HepG2 (cell line): ENCODE results near the gene SLC2A8. TPM values are rescaled to one million over a fixed set of nuclear protein-coding genes. Genes with fewer than 3 reads are reported as not detected.

Experiments
- ATAC-seq: fragments of 200-7000 bp; cut with Tn5 transposase; 3 replicates; pipeline ENCODE4 v1.9.1; 2020; ENCODE audit warnings: mild to moderate bottlenecking, moderate library complexity
- BruUV-seq: library from RNA; stranded (reverse); fragments of 400-500 nt; replicated peaks from 2 replicates; lab custom pipeline; 2021; lab: Mats Ljungman, UMichigan
- CTCF ChIA-PET: fragments of 300-600 bp; formaldehyde crosslinking; extraction: SDS; loops from one replicate; lab custom pipeline; 2021; ENCODE audit warnings: low total read pairs, inconsistent platforms, low intra/inter-chr PET ratio; lab: Yijun Ruan, JAX
- POLR2A ChIA-PET: fragments of 350-600 bp; sonication (Branson Sonifier 250); formaldehyde crosslinking; loops from one replicate; lab custom pipeline; 2020; ENCODE audit warnings: antibody characterized with exemption, inconsistent platforms; lab: Yijun Ruan, JAX
- DNase-seq: peaks from one replicate; pipeline ENCODE4 v3.0.0-alpha.2; 2015; ENCODE audit warnings: low spot score
- FAIRE-seq: peaks from 3 replicates; lab custom pipeline; 2011; peaks lifted over from hg19 to GRCh38; lab: Jason Lieb, UNC
- H2AFZ ChIP-seq: one replicate; pipeline ENCODE4 v1.6.1; 2011; ENCODE audit warnings: low read length, inconsistent platforms
- H3K27ac ChIP-seq: fragments of 300-600 bp; 3 replicates; pipeline ENCODE4 v1.8.0; 2011; ENCODE audit warnings: mixed run types, mild to moderate bottlenecking, mixed read lengths, low read length, inconsistent platforms; ENCODE audit not compliant: insufficient read depth; ENCODE audit errors: extremely low read length
- H3K27me3 ChIP-seq, 2 experiments: fragments of 200-600 bp in 1 of 2; 2 replicates in 1 of 2; 3 replicates in 1 of 2; pipeline versions ENCODE4 v1.6.0 to v1.8.0; 2011; ENCODE audit warnings: low read length in 2 of 2, mild to moderate bottlenecking in 2 of 2, moderate library complexity in 2 of 2, inconsistent platforms in 1 of 2; ENCODE audit not compliant: insufficient read depth in 2 of 2, control insufficient read depth in 1 of 2
- H3K36me3 ChIP-seq, 2 experiments: fragments of 200-600 bp in 1 of 2; replicated peaks in 1 of 2; 2 replicates in 1 of 2; 3 replicates in 1 of 2; pipeline versions ENCODE4 v1.5.1 to v1.8.0; 2011; ENCODE audit warnings: low read length in 2 of 2, inconsistent platforms in 1 of 2; ENCODE audit not compliant: insufficient read depth in 2 of 2, control insufficient read depth in 1 of 2
- H3K4me1 ChIP-seq: 2 replicates; pipeline ENCODE4 v1.5.1; 2012; ENCODE audit warnings: low read length, inconsistent platforms; ENCODE audit not compliant: insufficient read depth
- H3K4me2 ChIP-seq: 2 replicates; pipeline ENCODE4 v1.6.0; 2011; ENCODE audit warnings: low read depth, low read length, inconsistent platforms
- H3K4me3 ChIP-seq, 3 experiments: fragments of 200-600 bp in 1 of 3; sonication (generic), shearing (Covaris generic) in 1 of 3; replicated peaks in 1 of 3; 2 replicates each; pipeline ENCODE4 v1.5.1; 2011 to 2016; ENCODE audit warnings: low read length in 3 of 3, inconsistent platforms in 2 of 3, low read depth in 2 of 3, mild to moderate bottlenecking in 2 of 3, control low read depth in 1 of 3, mixed read lengths in 1 of 3; ENCODE audit not compliant: insufficient read depth in 1 of 3
- H3K79me2 ChIP-seq: one replicate; pipeline ENCODE4 v1.6.1; 2011; ENCODE audit warnings: low read length, inconsistent platforms; ENCODE audit not compliant: insufficient read depth
- H3K9ac ChIP-seq: 2 replicates; pipeline ENCODE4 v1.6.0; 2011; ENCODE audit warnings: mild to moderate bottlenecking, low read depth, low read length, inconsistent platforms; ENCODE audit not compliant: insufficient read depth
- H3K9me3 ChIP-seq: 2 replicates; pipeline ENCODE4 v1.5.1; 2012; ENCODE audit warnings: mild to moderate bottlenecking, low read length
- H4K20me1 ChIP-seq: 2 replicates; pipeline ENCODE4 v1.6.0; 2011; ENCODE audit warnings: inconsistent platforms, mild to moderate bottlenecking, low read length, moderate library complexity; ENCODE audit not compliant: insufficient read depth
- AKAP8 ChIP-seq: sonication (generic); formaldehyde crosslinking; IDR thresholded peaks from 2 replicates; pipeline ENCODE4 v1.5.1; 2020; ENCODE audit warnings: mild to moderate bottlenecking, missing genetic modification reagents
- CCAR2 ChIP-seq: fragments of 200-400 bp; formaldehyde crosslinking; optimal IDR thresholded peaks from 2 replicates; pipeline ENCODE3; 2018; ENCODE audit warnings: low read depth, mild to moderate bottlenecking, low read length, moderate library complexity
- E2F5 ChIP-seq: sonication (generic); formaldehyde crosslinking; conservative IDR thresholded peaks from 2 replicates; pipeline ENCODE4 v1.4.0; 2020; ENCODE audit warnings: missing genetic modification reagents
- GPBP1L1 ChIP-seq: sonication (generic); formaldehyde crosslinking; IDR thresholded peaks from 2 replicates; pipeline ENCODE4 v1.5.0; 2020; ENCODE audit warnings: mild to moderate bottlenecking, missing genetic modification reagents
- GTF2F1 ChIP-seq: fragments of 150-350 bp; IDR thresholded peaks from 2 replicates; pipeline ENCODE4 v1.6.1; 2014; ENCODE audit warnings: low read length
- HIVEP1 ChIP-seq: sonication (generic); formaldehyde crosslinking; IDR thresholded peaks from 2 replicates; pipeline ENCODE4 v1.4.0; 2020; ENCODE audit warnings: mild to moderate bottlenecking, missing genetic modification reagents
- MAFF ChIP-seq: IDR thresholded peaks from 2 replicates; pipeline ENCODE4 v1.6.1; 2011; ENCODE audit warnings: low read depth, low read length, improper control_type of control experiment
- MLXIP ChIP-seq: sonication (generic); formaldehyde crosslinking; IDR thresholded peaks from 2 replicates; pipeline ENCODE4 v1.9.0; 2021; ENCODE audit warnings: missing genetic modification reagents, borderline replicate concordance
- MTERF4 ChIP-seq: sonication (generic); formaldehyde crosslinking; IDR thresholded peaks from 2 replicates; pipeline ENCODE4 v1.8.0; 2023; ENCODE audit warnings: mild to moderate bottlenecking, missing genetic modification reagents
- RFX3 ChIP-seq: IDR thresholded peaks from 2 replicates; pipeline ENCODE4 v1.6.1; 2016; ENCODE audit warnings: missing biosample characterization, missing genetic modification reagents
- SIX1 ChIP-seq: sonication (generic); formaldehyde crosslinking; IDR thresholded peaks from 2 replicates; pipeline ENCODE4 v1.4.0; 2020; ENCODE audit warnings: missing genetic modification reagents, borderline replicate concordance
- TBX3 ChIP-seq: fragments of 450-650 bp; IDR thresholded peaks from 2 replicates; pipeline ENCODE4 v1.6.1; 2017; ENCODE audit warnings: antibody characterized with exemption, mild to moderate bottlenecking, inconsistent platforms, borderline replicate concordance
- ZBTB4 ChIP-seq: sonication (generic); formaldehyde crosslinking; IDR thresholded peaks from 2 replicates; pipeline ENCODE4 v1.4.0; 2020; ENCODE audit warnings: missing genetic modification reagents, mild to moderate bottlenecking, borderline replicate concordance
- ZNF232 ChIP-seq: sonication (generic); formaldehyde crosslinking; IDR thresholded peaks from 2 replicates; pipeline ENCODE4 v1.4.0; 2020; ENCODE audit warnings: missing genetic modification reagents, borderline replicate concordance
- ZNF432 ChIP-seq: sonication (generic); formaldehyde crosslinking; IDR thresholded peaks from 2 replicates; pipeline ENCODE4 v1.5.0; 2020; ENCODE audit warnings: missing genetic modification reagents, mild to moderate bottlenecking, borderline replicate concordance
- WGBS: methylation state at CpG from one replicate; pipeline ENCODE4 v1.1.6; 2017; ENCODE audit warnings: low lambda C conversion rate; 5-methylcytosine and 5-hydroxymethylcytosine counted together
- in situ Hi-C: cut with HindIII; loops from 2 replicates; pipeline ENCODE4 v1.10.0; 2017; ENCODE audit warnings: low pct_unique_long_range_greater_than_20kb; ENCODE audit not compliant: extremely low pct_ligation_motif_present
- intact Hi-C: fragments of 100-400 bp; cut with micrococcal nuclease; formaldehyde crosslinking; loops from one replicate; pipeline ENCODE4 v1.10.0; 2022; ENCODE audit not compliant: unreplicated experiment
- polyA plus RNA-seq, 8 experiments: library from polyadenylated mRNA; depleted of rRNA in 3 of 8; stranded (reverse) in 7 of 8; unstranded in 1 of 8; fragments of >200 nt; fragmentation: Illumina TruSeq in 4 of 8; extraction: Trizol in 4 of 8; gene quantifications; 2 replicates each; pipeline versions ENCODE4 v1.2.1 to v1.2.3, GENCODE V29; 2011 to 2016; ENCODE audit warnings: low read depth in 4 of 8, missing spikeins in 1 of 8, mixed read lengths in 1 of 8; ENCODE audit not compliant: insufficient read depth in 1 of 8
- total RNA-seq, 5 experiments: library from RNA; depleted of rRNA; stranded (reverse); fragments of >200 nt; fragmentation: Illumina TruSeq; extraction: Trizol; gene quantifications; 2 replicates each; pipeline ENCODE4 v1.2.3, GENCODE V29; 2016; ENCODE audit warnings: low read depth in 1 of 5

SLC2A8 gene
- total and polyA plus RNA-seq, 2 of the 13 experiments (the other 11 are each of a cell fraction or from before 2014, with no cell fraction given) = 22.6 to 48.6 TPM

- ATAC-seq (no peak), FAIRE-seq (no peak), DNase-seq (no peak)
- no peak overlapping the region for H2AFZ ChIP-seq
- no peak overlapping the region for H3K27ac ChIP-seq
- no peaks in the 10 kb centered on the region for H3K79me2 ChIP-seq
- H3K27me3 ChIP-seq = no peaks in the 10 kb centered on the region
- H3K9me3 ChIP-seq = no peaks in the 10 kb centered on the region
- H3K9ac ChIP-seq = no peak overlapping the region
- CTCF ChIA-PET = no interaction called here
- H3K4me3 ChIP-seq = no peak overlapping the region
- no peaks in the 10 kb centered on the region for H4K20me1 ChIP-seq
- BruUV-seq = no TSS peak
- H3K36me3 ChIP-seq = peaks cover 0 to 4% of the 10 kb centered on the region in 2 experiments; a peak in 1 of 5 replicates
- no peaks in the 10 kb centered on the region for H3K4me1 ChIP-seq
- H3K4me2 ChIP-seq = no peak overlapping the region
- intact Hi-C loops = no loop called here
- no CpG with 5 or more reads among the region's 3 CpGs for WGBS
- in situ Hi-C loops = no loop called here
- POLR2A ChIA-PET = interaction anchor here (1.2 to 1.5 kb wide), 2 partner anchors 30 to 38 kb away, joined by 3 to 5 read pairs; partner anchors contain the start of gene SLC2A8
- TF ChIP-seq MAFF (no peak), ZNF432 (CRISPR knock-in tag) (no peak), ZNF232 (no peak), SIX1 (CRISPR knock-in tag) (no peak), MTERF4 (CRISPR knock-in tag) (no peak), TBX3 (no peak), CCAR2 (no peak), E2F5 (CRISPR knock-in tag) (no peak), RFX3 (CRISPR knock-in tag) (no peak), AKAP8 (CRISPR knock-in tag) (no peak), MLXIP (CRISPR knock-in tag) (no peak), GPBP1L1 (CRISPR knock-in tag) (no peak), GTF2F1 (no peak), HIVEP1 (CRISPR knock-in tag) (no peak), ZBTB4 (no peak)
Measured at GRCh38 chr9:127358770-127359169, 38.2 kb upstream of the SLC2A8 start.
